OCI-LY1 (cell line): ENCODE data around the gene B3GNT9.
"Not testable (repeated sequence)": the region's sequence is repeated elsewhere in the genome, so short reads cannot be mapped to it uniquely, and the experiment has no call there.

Experiments
- H2AFZ ChIP-seq: fragments of 200-600 bp; sonication (generic), shearing (Covaris generic); 2 replicates; pipeline ENCODE4 v1.6.0; 2014; ENCODE audit warnings: antibody characterized with exemption, mild to moderate bottlenecking, low read length
- H3F3A ChIP-seq: fragments of 200-600 bp; sonication (generic), shearing (Covaris generic); 2 replicates; pipeline ENCODE4 v1.6.0; 2014; ENCODE audit warnings: mild to moderate bottlenecking, antibody characterized with exemption, low read length, moderate library complexity; ENCODE audit not compliant: insufficient read depth
- H3K27ac ChIP-seq: fragments of 200-600 bp; sonication (generic); 2 replicates; pipeline ENCODE4 v1.5.1; 2014; ENCODE audit warnings: low read length, mixed run types, mild to moderate bottlenecking, low read depth; ENCODE audit not compliant: poor library complexity, severe bottlenecking
- H3K27me3 ChIP-seq: fragments of 200-600 bp; sonication (generic); 2 replicates; pipeline ENCODE4 v1.6.0; 2014; ENCODE audit warnings: antibody characterized with exemption, mild to moderate bottlenecking, low read length, moderate library complexity; ENCODE audit not compliant: insufficient read depth
- H3K36me3 ChIP-seq: fragments of 200-600 bp; sonication (generic); 2 replicates; pipeline ENCODE4 v1.6.1; 2014; ENCODE audit warnings: mild to moderate bottlenecking, antibody characterized with exemption, low read length, moderate library complexity, mixed read lengths; ENCODE audit not compliant: insufficient read depth
- H3K4me1 ChIP-seq: fragments of 200-600 bp; sonication (generic); 2 replicates; pipeline ENCODE4 v1.5.1; 2014; ENCODE audit warnings: mild to moderate bottlenecking, low read length, moderate library complexity; ENCODE audit not compliant: insufficient read depth, severe bottlenecking
- H3K4me2 ChIP-seq: fragments of 200-600 bp; sonication (generic), shearing (Covaris generic); 2 replicates; pipeline ENCODE4 v1.6.1; 2014; ENCODE audit warnings: low read length
- H3K4me3 ChIP-seq: fragments of 200-600 bp; sonication (generic); 2 replicates; pipeline ENCODE4 v1.5.1; 2014; ENCODE audit warnings: low read length, low read depth, mild to moderate bottlenecking, mixed read lengths; ENCODE audit not compliant: poor library complexity, severe bottlenecking
- H3K79me2 ChIP-seq: fragments of 200-600 bp; shearing (Covaris generic); 2 replicates; pipeline ENCODE4 v1.6.1; 2016; ENCODE audit warnings: mixed run types, low read length, mixed read lengths; ENCODE audit not compliant: insufficient read depth
- H3K9ac ChIP-seq: fragments of 200-600 bp; sonication (generic), shearing (Covaris generic); 2 replicates; pipeline ENCODE4 v1.6.1; 2014; ENCODE audit warnings: mild to moderate bottlenecking, low read length, mixed read lengths
- H3K9me2 ChIP-seq: fragments of 200-600 bp; sonication (generic), shearing (Covaris generic); 2 replicates; pipeline ENCODE4 v1.6.1; 2014; ENCODE audit warnings: low read depth, mild to moderate bottlenecking, low read length, mixed read lengths
- H3K9me3 ChIP-seq: fragments of 200-600 bp; shearing (Covaris generic); 2 replicates; pipeline ENCODE4 v1.6.1; 2014; ENCODE audit warnings: low read length, mixed read lengths
- H4K20me1 ChIP-seq: fragments of 200-600 bp; sonication (generic), shearing (Covaris generic); 2 replicates; pipeline ENCODE4 v1.6.0; 2016; ENCODE audit warnings: mild to moderate bottlenecking, low read length; ENCODE audit not compliant: insufficient read depth
- CTCF ChIP-seq: fragments of 200-600 bp; sonication (generic), shearing (Covaris generic); IDR thresholded peaks from 2 replicates; pipeline ENCODE4 v1.5.1; 2017; ENCODE audit warnings: mild to moderate bottlenecking, antibody characterized with exemption, low read length, moderate library complexity, mixed read lengths
- EZH2 ChIP-seq: fragments of 200-600 bp; sonication (generic), shearing (Covaris generic); IDR thresholded peaks from 2 replicates; pipeline ENCODE4 v1.8.0; 2017; ENCODE audit warnings: borderline replicate concordance, mixed run types, mild to moderate bottlenecking, antibody characterized with exemption, low read length, moderate library complexity, mixed read lengths

Gene B3GNT9

GRCh38 chr16:67128417-67128816, 22.4 kb downstream of the B3GNT9 start:
- Histone ChIP-seq H3K4me2 (no peak overlapping the region), H3F3A (no peaks in the 10 kb centered on the region), H3K27ac (no peak overlapping the region), H3K27me3 (no peaks in the 10 kb centered on the region), H3K79me2 (no peaks in the 10 kb centered on the region), H3K36me3 (peaks cover 65% of the 10 kb centered on the region), H3K9ac (no peak overlapping the region), H3K4me3 (no peak overlapping the region), H3K9me2 (no peaks in the 10 kb centered on the region), H4K20me1 (no peaks in the 10 kb centered on the region), H3K4me1 (no peaks in the 10 kb centered on the region), H2AFZ (no peak overlapping the region), H3K9me3 (no peaks in the 10 kb centered on the region)
- TF ChIP-seq CTCF (no peak), EZH2 (no peak)

DNA sequence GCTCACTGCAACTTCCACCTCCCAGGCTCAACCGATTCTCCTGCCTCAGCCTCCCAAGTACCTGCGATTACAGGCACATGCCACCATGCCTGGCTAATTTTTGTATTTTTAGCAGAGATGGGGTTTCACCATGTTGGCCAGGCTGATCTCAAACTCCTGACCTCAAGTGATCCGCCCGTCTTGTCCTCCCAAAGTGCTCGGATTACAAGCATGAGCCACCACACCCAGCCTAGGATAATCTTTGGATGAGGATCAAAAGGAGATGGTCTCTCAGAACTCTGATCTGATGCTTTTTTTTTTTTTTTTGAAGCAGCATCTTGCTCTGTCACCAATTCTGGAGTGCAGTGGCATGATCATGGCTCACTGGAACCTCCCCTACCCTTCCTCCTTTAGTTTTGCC, 28.0 kb downstream of the B3GNT9 start:
- not testable (repeated sequence) for H3K27me3 ChIP-seq, H3K9me3 ChIP-seq, H3K4me1 ChIP-seq, H3K27ac ChIP-seq, H3K4me2 ChIP-seq, H3K4me3 ChIP-seq, H3K9me2 ChIP-seq, H4K20me1 ChIP-seq, H3K79me2 ChIP-seq, H3F3A ChIP-seq, H3K9ac ChIP-seq, H2AFZ ChIP-seq
- H3K36me3 ChIP-seq = peaks cover 64% of the 10 kb centered on the region

DNA sequence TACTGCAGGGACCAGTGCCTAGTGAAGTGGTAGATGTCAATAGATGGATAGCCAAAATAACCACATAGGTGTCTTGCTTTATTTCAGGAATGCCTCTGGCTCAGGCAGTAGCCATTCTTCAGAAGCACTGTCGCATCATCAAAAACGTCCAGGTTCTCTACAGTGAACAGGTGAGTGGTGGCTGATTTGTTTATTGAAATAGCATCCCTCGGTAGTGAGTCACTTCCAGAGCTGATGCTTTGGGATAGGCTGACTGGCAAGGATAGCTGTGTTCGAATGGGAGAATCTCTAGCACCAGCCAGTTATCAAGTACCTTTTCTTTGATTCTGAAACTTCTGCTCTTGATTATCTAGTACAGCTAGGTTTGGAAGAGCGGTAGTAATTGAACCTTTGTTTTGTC, 30.8 kb downstream of the B3GNT9 start:
- 0 out of 2 replicates have a peak, but pooled peaks cover 3% of the 10 kb centered on the region for H3K79me2 ChIP-seq
- H3K4me3 ChIP-seq = no peak overlapping the region
- H3K4me2 ChIP-seq = no peak overlapping the region
- H3K9me2 ChIP-seq = no peaks in the 10 kb centered on the region
- no peak for TF ChIP-seq EZH2
- no peak for TF ChIP-seq CTCF
- no peaks in the 10 kb centered on the region for H3F3A ChIP-seq
- H3K27me3 ChIP-seq = no peaks in the 10 kb centered on the region
- no peaks in the 10 kb centered on the region for H3K9me3 ChIP-seq
- H3K4me1 ChIP-seq = no peaks in the 10 kb centered on the region
- H3K27ac ChIP-seq = no peak overlapping the region
- peaks cover 44% of the 10 kb centered on the region for H3K36me3 ChIP-seq
- no peaks in the 10 kb centered on the region for H4K20me1 ChIP-seq
- no peak overlapping the region for H2AFZ ChIP-seq
- H3K9ac ChIP-seq = no peak overlapping the region

DNA sequence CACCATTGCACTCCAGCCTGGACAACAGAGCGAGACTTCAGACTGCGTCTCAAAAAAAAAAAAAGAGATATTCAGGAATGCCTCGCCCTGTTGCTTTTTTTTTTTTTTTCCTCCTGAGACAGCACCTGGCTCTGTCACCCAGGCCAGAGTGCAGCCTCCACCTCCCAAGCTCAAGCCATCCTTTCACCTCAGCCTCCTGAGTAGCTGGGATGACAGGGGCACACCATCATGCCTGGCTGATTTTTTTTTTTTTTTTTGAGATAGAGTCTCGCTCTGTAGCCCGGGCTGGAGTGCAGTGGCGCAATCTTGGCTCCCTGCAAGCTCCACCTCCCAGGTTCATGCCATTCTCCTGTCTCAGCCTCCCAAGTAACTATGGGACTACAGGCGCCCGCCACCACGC, 33.1 kb downstream of the B3GNT9 start:
- Histone ChIP-seq H3K9me2 (no peaks in the 10 kb centered on the region), H3K4me3 (no peak overlapping the region), H3F3A (no peaks in the 10 kb centered on the region), H3K79me2 (peaks cover 7% of the 10 kb centered on the region; the same call in 1 of the 2 replicates), H3K4me1 (no peaks in the 10 kb centered on the region), H3K36me3 (peaks cover 27% of the 10 kb centered on the region), H3K27ac (no peak overlapping the region), H3K4me2 (no peak overlapping the region), H4K20me1 (no peaks in the 10 kb centered on the region), H3K9ac (no peak overlapping the region), H3K27me3 (no peaks in the 10 kb centered on the region), H3K9me3 (no peaks in the 10 kb centered on the region), H2AFZ (no peak overlapping the region)
- TF ChIP-seq EZH2 (no peak), CTCF (no peak)
